ENCODE results near the gene TCERG1L.
"Not testable (repeated sequence)": the region's sequence is repeated elsewhere in the genome, so short reads cannot be mapped to it uniquely, and the experiment has no call there.

Gene TCERG1L

DNA sequence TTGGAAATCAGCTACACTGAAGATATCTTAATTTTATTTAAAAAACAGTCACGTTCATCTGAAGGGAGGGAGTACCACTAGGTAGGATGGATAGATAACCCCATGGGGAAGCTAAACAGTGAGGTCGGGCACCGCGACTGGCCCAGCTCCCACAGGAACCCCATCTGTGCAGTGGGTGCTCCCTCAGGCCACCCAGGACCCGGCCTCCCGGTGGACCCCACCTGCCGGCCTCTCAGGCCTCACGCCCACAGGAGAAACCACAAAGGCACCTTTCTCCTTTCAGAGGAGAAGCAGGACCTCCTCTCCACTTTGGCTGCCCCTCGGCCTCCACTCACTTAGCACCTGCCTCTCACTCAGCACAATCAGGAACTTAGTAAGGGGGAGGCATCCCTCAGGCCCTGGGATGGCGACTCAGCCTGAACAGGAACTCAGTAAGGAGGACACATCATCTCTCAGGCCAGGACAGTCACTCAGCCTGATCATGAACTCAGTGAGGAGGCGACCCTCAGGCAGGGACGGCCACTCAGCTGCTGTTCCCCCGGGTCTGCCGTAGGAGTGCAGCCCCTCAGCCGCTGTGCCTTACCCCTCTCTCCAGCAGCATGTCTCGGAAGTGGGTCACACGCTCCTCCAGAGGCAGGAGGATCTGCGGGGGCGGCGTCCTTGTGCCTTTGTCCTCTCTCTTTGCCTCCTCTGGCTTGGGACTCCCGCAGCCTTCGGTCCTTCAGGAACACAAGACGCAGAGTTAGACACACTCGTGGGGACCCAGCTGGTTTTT lies 195.1 kb downstream of the TCERG1L start:
- no peak for FAIRE-seq

DNA sequence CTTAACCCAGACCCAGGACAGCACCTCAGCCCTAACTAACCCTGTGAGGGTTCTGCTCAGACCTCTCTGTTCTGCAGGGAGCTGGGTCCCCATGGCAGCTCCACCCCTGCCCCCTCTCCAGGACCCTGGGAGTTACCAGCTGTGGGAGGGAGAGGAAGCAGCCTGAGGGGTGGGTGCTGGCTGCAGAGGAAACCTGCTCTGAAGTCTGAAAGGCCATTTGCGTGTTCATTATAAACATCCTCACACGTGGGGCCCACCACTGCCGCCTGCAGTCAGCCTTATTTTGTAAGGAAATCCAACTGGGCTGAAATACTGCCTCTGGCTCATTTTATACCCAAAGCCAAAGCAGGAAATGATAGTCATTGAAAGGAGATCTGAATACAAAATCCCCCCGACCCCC lies 195.7 kb downstream of the TCERG1L start:
- FAIRE-seq, result no peak

DNA sequence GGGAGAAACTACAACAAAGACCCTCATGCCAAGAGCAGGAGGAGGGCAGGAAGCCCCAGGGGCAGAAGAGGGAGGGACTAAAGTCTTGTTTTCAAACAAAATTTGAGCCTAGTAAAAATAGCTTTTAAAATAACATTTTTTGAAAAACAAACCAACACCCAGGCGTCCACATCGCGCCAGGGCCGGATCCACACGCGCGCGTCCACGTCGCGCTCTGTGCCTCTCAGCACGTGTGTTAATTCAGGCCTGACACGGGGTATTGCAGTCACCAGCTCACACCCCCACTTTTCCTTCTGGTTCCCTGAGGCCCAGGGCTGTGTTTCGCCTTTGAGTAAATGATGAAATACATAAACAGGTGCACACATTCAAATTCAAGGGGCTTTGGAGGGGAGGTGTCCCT lies 196.2 kb downstream of the TCERG1L start:
- no peak for FAIRE-seq

DNA sequence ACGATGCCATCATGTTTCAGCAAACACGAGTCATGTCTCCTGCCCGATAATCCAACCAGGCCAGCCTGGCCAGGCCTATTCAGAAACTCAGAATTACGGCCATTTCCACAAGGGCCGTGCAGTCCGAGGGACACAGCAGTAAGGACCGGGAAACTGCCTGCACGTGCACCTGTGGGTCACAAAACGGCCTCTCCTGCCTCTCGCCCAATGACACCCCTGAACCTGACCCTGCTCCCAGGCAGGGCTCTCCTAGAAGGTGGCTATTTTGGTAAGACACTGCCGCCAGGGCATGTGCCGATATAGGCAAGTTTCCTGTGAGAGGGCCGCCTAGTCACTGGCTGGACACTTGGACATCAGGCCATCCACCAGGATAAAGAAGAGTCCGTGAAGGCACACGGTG lies 196.7 kb downstream of the TCERG1L start:
- FAIRE-seq, result no peak

GRCh38 chr10:131113709-131114291 lies 197.7 kb downstream of the TCERG1L start:
- no peak for FAIRE-seq

GRCh38 chr10:131113165-131113564 lies 198.4 kb downstream of the TCERG1L start:
- no peak for FAIRE-seq

DNA sequence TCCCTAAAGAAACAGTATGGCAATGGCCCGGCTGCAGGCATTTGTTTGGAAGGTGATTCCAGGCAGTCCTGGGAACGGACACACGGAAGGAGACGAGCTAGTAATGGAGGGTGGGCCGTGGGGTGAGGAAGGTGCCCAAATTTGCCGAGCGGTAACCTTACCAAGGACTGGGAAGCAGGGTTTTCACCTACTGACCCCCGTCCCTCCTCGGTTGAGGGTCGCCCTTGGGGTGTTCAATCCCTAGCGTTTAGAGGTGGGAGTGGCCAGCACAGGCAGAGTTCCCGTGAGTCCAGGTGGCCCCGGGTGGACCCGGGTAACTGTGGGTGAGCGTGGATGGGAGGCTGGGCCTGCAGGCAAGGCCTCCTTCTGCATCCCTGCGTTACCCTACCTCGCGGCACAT lies 198.8 kb downstream of the TCERG1L start:
- FAIRE-seq, result no peak

DNA sequence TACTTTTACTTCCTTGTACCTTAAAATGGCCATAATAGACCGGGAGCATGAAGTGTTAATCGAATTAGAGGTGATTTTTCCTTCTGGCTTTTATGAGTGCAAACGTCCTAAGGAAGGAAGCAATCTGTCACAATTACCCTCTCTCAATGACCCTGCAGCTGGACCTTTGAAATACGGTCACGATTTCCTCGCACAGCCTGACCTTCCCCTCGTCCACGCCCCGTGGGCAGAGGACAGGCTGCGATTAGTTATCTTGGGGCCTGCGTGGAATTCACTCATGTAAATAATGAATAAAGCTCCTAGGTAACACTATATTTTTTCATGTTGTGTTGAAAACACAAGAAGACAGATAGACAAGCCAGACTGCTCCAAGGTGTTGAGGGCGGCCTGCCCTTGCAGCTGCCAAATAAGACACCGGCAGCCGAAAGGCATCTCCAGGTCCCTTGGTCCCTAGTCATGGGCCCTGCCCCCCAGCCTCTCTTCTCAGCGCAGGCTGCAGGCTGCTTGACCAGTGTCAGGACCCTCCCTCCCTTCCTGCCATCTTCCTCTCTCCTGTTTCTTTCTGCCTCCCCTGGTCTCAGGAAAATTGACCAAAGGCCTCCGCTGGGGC lies 199.9 kb downstream of the TCERG1L start:
- no peak for FAIRE-seq

DNA sequence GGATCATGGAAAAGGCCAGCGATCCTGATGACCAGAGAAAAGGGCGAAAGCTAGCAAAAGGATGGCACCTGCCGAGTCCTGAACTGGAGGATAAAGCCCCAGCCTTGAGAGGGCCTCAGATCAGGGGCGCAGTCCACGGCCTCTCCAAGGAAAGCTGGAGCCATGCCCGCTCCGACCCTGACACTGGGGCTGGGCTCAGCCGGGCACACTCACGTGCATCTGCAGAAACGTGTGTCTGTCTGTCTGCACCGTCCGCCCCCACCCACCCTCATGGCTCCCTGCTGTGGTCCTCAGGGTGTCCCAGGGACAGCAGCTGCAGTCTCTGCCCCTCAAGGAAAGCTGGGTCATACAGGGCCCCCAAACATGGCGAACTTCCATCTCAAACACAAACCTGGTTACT lies 200.5 kb downstream of the TCERG1L start:
- FAIRE-seq, result no peak

DNA sequence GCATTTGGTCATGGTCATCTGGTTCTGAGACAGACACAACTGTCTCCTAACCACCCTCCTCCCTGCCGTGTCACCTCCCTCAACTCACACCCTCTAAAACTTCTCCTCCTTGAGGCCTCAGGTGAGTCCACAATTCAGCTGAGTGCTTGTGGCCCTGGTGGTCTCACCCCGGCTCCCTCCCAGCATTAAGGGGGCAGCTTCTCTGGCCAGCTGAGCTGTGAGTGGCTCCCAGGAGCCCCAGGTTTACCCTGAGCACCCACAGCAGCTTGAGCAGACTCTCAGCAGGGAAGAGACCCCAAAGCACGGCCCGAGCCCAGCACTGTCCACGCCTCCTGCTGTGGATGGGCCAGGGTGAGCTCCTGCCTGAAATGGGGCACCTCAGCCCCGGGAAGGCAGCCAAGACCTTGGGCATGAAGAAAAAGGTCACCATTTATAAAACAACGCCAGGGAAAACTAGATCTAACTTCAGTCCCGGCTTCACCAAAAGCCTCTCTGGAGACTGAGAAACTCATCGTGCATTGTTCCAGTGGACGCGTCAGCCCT lies 201.2 kb downstream of the TCERG1L start:
- no peak for FAIRE-seq

GRCh38 chr10:131109726-131110125 lies 201.8 kb downstream of the TCERG1L start:
- FAIRE-seq, result no peak

- FAIRE-seq, result no peak
These were observed 202.2 kb downstream of the TCERG1L start for GRCh38 chr10:131109291-131109690.

DNA sequence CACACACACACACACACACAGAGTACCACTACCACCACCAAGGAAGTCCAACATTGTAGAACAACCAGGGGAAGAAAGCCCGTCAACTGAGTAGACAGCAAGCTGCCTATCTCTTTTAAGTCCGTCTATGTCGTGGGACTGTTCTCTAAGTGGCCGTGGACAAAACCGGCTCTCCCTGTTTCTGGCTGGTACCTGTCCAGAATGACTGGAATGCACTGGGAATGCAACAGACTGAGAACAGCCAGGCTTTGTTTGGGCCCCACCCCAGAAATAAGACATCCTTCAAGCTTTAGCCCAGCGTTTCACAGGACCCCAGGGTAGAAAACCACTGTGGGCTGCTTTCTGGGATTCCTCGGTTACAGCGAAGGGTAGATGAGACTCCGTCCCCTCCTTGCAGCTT lies 203.6 kb downstream of the TCERG1L start:
- no peak for FAIRE-seq

DNA sequence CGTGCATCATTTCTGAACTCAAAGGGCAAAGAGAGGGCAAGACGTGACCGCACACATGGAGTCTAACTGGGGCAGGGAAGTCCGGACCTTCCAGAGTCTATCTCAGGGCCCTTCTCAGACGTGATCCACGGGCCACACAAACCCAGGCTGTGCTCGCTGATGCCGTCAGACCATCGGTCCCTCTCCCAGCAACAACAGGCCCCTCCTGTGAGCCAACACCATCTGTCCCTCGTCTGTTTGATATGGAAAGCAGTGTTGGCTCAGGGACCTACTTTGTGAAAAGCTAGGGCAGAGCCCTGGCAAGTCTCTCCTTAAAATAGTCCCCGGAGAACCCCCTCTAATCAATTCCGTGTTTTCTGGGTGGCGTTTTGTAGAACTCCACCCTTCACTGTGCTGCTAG lies 208.8 kb downstream of the TCERG1L start:
- FAIRE-seq, result no peak

GRCh38 chr10:131102147-131102546 lies 209.4 kb downstream of the TCERG1L start:
- no peak for FAIRE-seq

DNA sequence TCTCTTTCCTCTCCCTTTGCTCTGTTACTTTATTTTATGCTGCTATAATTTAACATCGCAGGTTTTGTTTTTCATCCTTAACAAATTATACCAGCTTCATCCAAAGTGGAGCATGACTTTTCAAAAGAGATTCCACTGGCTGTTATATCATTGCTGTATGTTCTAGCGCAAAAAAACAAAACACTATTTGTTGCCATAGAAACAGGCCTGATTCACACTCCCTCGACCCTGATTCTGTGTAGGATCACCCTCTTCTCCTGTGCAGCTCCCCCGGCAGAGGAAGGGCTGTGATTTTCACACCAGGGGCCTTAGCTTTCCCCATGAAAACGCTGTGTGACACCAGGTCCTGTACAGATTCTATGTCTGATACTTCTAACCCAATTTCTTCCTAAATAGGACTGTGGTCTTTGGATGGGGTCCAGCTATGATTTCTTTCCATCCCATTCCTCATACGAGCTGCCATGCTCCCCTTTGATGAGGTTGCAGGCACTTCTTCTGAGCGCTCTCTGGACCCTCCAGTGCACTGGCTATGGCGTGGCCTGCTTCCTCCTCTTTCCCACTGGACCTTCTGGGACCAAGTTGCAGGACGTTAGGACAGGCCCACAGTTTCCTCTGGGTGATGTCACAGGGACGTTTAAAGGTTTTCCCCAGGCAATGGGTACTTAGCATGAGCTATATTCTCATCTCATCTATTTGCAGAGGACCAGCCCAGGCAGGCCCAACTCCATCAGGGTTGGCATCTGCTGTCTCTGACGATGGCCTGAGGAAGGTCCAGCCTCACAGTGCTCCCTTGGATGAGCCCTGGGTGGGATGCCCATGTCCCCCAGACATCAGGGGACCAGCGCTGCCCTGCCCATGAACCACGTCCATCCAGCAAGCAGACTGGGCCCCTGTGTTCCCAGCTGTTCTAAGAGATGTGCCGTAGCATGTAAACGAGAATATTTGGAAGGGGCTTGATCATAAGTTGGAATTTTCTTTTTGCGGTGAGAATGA lies 210.8 kb downstream of the TCERG1L start:
- FAIRE-seq, result not testable (repeated sequence)

DNA sequence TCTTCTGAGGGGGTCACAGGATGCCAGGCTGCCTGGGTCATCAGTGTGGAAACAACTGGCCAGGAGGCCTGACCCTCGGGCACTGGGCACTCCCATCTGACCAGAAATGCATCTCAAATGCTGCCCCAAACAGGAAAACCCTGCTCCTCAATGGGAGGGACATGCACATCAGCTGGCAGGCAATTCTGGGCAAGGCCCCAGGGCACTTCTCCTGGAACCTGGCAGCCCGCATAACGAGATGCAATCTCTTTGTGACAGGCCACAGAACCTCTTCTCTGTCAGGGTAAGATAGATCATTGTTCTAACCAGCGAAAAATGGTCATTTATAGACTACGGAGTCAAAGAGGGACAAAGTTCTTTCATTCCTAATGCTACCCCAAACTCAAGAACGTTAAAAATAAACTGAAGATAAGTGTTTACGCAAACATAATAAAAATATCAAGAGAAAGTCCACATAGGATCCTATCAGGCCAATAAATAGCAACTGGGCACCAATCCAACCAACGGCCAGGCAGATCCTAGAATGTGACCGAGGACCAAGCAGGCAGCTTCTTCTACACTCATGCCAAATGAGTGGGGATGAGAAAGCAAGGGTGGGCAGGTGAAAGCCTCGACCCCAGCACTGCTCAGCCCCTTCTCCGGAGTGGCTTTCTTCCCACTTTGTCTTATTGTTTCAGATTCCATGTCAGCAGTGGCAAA lies 212.3 kb downstream of the TCERG1L start:
- FAIRE-seq, result no peak

DNA sequence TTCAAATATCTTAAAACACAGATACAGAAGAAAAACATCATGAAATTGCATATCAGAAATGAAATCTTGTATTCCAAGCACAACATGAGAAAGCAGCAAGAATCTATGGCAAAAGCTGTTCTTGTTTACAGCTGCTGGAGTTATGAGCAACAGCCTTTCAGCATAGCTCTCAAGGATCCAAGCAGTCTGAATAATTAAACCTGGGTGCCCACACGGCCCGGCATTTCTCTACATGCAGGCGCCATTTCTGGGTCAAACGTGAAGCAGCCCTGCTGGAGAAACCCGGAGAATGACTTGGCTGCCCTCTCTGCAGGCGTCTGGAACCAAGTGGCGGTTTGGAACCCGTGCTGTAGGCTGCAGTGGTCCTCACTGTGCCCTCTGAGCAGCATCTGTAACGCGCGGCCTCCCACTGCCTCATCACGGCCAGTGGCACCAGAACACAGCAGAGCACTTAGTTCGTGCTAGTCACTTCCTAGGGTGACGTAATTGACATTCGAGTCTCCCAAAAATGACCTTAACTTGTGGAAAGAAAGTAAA lies 213.0 kb downstream of the TCERG1L start:
- no peak for FAIRE-seq

DNA sequence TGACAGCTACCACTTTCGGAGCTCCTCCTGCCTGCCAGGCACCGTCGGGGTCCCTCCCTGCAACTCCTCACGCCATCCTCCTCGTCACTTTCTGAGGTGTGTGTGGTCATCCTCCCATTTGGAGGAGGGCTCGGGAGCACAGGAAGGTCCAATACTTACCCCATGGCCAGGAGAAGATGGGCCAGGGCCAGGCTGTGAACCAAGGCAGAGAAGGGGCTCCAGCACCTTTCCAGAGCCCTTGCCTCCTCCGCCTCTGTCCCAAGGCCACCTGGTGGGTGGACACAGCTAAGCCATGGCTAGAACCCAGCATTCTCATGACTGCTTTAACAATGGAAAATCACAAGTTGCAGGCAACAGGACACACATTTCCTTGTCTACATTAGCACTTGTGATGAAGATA lies 215.5 kb downstream of the TCERG1L start:
- no peak for FAIRE-seq

DNA sequence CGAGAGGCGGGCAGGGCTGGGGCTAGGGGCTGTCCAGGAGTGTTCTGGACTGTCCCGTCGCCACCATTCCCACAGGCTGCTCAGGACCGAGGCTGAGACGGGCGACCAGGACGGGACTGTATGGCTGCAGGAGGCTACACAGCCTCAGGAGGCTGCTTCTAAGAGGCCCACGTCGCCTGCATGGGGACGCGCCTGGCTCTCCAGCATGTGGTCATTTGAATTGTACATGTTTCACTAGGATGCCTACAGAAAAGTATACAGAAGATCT lies 216.3 kb downstream of the TCERG1L start:
- no peak for FAIRE-seq

DNA sequence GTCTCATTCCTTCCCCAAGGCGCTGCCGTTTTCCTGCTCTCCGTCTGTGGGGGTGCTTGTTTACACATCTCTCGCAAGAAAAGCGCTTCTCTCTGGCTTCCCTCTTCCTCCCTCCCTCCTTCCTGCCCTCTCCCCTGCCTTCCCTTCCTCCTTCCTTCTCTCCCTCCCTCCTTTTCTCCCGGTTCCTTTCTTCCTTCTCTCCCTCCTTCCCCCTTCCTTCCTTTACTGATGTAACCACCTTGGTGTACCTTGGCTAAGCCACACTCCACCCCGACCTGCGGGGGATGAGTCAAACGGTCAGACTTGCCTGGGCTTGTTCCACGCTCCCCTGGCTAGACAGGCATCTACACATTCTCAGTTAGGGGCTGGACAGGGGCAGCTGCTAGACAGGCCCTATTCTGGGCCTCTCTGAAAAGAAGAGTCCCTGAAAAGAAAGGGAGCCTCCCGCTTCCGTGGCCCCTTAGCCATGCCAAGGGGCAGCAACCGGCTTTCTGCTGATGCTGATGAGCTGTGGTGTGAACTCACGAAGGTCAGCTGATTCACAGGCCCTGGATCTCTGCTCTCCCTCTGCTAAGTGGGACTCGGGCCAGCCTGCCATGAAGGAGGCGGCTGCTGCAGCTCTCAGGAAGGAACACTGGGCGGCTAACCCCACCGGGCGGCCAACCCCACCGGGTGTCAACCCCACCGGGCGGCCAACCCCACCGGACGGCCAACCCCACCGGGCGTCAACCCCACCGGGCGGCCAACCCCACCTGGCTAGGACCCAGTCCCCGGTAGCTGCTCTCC lies 216.8 kb downstream of the TCERG1L start:
- no peak for FAIRE-seq

Data from TTC549 (cell line).